NCI-H2081 (cell line): Measurements from ENCODE around the gene DOP1A.

Experiments used
- DNase-seq, 2 experiments: peaks; one replicate each; lab custom pipeline; 2025; lab: John Stamatoyannopoulos, UW

DOP1A gene

GRCh38 chr6:83199173-83199862, 131.8 kb downstream of the DOP1A start:
- no peak for DNase-seq

GRCh38 chr6:83199863-83200225, 132.4 kb downstream of the DOP1A start:
- DNase-seq = no peak

- no peak for DNase-seq
Measured at GRCh38 chr6:83202031-83202430, 134.6 kb downstream of the DOP1A start.

GRCh38 chr6:83215131-83216047, 147.9 kb downstream of the DOP1A start:
- DNase-seq = peak; percentile 61 to 83

- no peak for DNase-seq
Measured at GRCh38 chr6:83216806-83217205, 149.3 kb downstream of the DOP1A start.
